ENCODE data around the gene AASDHPPT.

DNA sequence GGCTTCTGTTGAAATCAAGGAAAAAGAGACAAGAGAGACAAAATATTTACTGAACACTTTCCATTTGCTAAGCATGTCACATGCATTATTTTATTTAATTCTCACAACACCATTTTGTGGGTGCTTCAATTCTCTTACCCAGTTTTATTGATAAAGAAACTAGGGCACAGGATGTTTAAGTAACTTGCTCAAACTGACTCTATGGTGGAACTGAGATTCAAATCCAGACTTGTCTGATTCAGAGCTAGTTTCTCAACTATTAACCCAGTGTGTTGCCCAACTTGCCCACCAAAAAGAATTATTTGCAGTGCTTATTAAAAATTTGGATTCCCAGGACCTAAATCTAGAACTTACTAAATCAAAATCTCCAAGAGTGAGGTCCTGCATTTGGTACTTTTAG is 33.9 kb upstream of the AASDHPPT start:
- TF ChIP-seq, protein P1, sequence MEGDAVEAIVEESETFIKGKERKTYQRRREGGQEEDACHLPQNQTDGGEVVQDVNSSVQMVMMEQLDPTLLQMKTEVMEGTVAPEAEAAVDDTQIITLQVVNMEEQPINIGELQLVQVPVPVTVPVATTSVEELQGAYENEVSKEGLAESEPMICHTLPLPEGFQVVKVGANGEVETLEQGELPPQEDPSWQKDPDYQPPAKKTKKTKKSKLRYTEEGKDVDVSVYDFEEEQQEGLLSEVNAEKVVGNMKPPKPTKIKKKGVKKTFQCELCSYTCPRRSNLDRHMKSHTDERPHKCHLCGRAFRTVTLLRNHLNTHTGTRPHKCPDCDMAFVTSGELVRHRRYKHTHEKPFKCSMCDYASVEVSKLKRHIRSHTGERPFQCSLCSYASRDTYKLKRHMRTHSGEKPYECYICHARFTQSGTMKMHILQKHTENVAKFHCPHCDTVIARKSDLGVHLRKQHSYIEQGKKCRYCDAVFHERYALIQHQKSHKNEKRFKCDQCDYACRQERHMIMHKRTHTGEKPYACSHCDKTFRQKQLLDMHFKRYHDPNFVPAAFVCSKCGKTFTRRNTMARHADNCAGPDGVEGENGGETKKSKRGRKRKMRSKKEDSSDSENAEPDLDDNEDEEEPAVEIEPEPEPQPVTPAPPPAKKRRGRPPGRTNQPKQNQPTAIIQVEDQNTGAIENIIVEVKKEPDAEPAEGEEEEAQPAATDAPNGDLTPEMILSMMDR (IDR thresholded peaks at IDR 0.05), result no peak
- no peak for TF ChIP-seq POLR2A (IDR thresholded peaks at IDR 0.05)

All from breast epithelium (tissue), 3 donors.